ENCODE measurements around the gene IFITM10. TPM values are rescaled to one million over a fixed set of nuclear protein-coding genes. Genes with fewer than 3 reads are reported as not detected.

Gene IFITM10
- total RNA-seq, 1 experiment from 2014 or later: not detected

DNA sequence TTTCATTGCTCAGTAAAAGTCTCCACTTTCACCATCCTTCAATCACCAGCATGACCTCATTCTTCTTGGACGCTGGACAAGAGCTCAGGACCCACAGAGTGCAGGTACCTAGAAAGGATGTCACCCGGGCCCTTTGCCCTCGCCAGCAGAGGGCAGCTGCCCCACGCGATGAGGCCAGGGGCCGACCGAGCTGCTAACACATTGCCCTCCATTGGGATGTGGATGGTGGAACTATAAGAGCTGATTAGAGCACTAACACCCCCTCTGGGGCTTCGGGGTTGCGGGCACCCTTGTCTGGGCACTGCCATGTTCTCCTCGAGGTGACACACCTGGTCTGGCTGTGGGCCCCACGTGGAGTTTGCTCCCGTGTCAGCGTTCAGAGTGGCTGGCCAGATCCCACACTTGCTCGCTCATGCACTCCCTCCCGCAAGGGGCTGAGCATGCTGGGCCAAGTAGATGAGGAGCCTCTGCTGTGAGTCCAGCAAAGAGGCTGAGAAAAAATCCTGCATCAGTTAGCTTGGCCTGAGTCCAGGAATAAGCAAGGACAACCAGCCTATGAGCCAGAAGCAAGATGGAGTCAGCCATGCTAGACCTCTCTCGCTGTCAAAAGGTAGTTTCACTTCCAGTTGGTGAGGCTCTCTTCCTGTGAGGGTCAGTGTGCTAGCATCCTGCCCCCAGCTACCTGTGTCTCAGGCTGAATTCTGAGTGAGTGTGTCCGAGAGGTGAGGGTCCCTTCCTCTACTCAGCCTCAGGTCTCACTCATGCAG lies 43.6 kb downstream of the IFITM10 start:
- no peak for DNase-seq (ENCODE audit: low spot score)
- POLR2A ChIA-PET (ENCODE audit: low non-redundant PET): no interaction called here

DNA sequence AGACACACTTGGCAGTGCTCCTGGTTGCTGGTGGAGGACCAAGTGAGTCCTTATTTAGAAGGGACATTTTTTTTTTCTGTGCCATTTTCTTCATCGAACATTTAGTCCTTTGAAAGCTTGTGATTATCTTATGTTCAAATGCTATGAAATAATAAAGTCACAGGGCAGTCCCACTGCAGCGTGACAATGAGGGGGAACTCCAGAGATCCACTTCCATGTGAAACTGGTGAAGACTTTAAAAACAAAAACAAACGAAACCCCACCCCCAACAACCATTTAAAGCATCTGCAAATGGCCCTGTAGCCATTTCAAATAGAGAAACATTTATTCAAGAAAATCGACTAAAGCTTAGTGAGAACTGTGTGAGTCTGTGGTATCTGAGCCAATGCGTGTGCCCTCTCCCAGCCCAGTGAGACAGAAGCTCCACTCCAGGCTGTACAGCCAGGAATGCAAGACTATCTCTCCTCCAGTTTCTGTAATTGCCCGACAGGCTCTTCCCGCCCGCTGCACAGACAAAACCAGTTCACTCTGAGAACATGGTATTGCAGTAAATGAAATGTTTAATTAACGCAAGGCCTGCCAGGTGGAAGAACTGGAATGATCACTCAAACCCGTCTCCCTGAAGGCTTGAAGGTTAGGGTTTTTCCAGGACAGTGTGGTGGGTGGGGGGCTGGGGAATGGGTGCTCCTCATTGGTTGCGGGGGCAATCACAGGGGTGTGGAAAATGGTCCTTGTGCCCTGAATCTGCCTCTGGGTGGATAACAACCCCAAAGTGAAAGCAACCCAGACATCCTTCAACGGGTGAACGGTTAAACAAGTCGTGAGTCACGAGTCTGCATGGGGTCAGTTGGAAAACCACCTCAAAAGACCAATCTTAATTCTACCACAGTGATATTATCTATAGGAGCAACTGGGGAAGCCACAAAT lies 45.0 kb downstream of the IFITM10 start:
- intact Hi-C loops (cut with micrococcal nuclease; ENCODE audit: unreplicated experiment): no loop called here
- TF ChIP-seq EZH2 (IDR thresholded peaks at IDR 0.05; ENCODE audit: borderline replicate concordance, low read depth, low read length, poor library complexity, severe bottlenecking): no peak
- TF ChIP-seq, protein P1, sequence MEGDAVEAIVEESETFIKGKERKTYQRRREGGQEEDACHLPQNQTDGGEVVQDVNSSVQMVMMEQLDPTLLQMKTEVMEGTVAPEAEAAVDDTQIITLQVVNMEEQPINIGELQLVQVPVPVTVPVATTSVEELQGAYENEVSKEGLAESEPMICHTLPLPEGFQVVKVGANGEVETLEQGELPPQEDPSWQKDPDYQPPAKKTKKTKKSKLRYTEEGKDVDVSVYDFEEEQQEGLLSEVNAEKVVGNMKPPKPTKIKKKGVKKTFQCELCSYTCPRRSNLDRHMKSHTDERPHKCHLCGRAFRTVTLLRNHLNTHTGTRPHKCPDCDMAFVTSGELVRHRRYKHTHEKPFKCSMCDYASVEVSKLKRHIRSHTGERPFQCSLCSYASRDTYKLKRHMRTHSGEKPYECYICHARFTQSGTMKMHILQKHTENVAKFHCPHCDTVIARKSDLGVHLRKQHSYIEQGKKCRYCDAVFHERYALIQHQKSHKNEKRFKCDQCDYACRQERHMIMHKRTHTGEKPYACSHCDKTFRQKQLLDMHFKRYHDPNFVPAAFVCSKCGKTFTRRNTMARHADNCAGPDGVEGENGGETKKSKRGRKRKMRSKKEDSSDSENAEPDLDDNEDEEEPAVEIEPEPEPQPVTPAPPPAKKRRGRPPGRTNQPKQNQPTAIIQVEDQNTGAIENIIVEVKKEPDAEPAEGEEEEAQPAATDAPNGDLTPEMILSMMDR (conservative IDR thresholded peaks at IDR 0.05; ENCODE audit: low read depth, low read length): no peak
- Histone ChIP-seq H3K4me3 (ENCODE audit: low read depth, low read length, poor library complexity, severe bottlenecking) (no peak overlapping the region), H3K4me1 (ENCODE audit: insufficient read depth, low read length, poor library complexity, severe bottlenecking) (peaks cover 6% of the 10 kb centered on the region), H3K27ac (ENCODE audit: low read depth, low read length, poor library complexity, severe bottlenecking) (no peak overlapping the region), H3K9me3 (ENCODE audit: low read depth, low read length, poor library complexity, severe bottlenecking) (no peaks in the 10 kb centered on the region), H3K36me3 (ENCODE audit: insufficient read depth, low read length, poor library complexity, severe bottlenecking) (no peaks in the 10 kb centered on the region), H3K27me3 (replicated peaks; ENCODE audit: insufficient read depth, low read depth, low read length, poor library complexity) (peaks cover 11% of the 10 kb centered on the region)
- no peak for DNase-seq (ENCODE audit: low spot score)
- POLR2A ChIA-PET (ENCODE audit: low non-redundant PET): no interaction called here
- BruUV-seq (replicated peaks): no TSS peak
- CTCF ChIA-PET: interaction anchor here (0.8 to 1.0 kb wide), 2 partner anchors 53 to 445 kb away, joined by 3 to 7 read pairs; no protein-coding TSS in a partner anchor

More for the DNA sequence above, 43.6 kb downstream of the IFITM10 start:
- H3K36me3 ChIP-seq (ENCODE audit: insufficient read depth, low read length, poor library complexity, severe bottlenecking): no peaks in the 10 kb centered on the region
- no peak overlapping the region for H3K27ac ChIP-seq (ENCODE audit: low read depth, low read length, poor library complexity, severe bottlenecking)
- intact Hi-C loops (cut with micrococcal nuclease; ENCODE audit: unreplicated experiment): no loop called here
- no peaks in the 10 kb centered on the region for H3K9me3 ChIP-seq (ENCODE audit: low read depth, low read length, poor library complexity, severe bottlenecking)
- BruUV-seq (replicated peaks): no TSS peak
- peaks cover 6% of the 10 kb centered on the region for H3K4me1 ChIP-seq (ENCODE audit: insufficient read depth, low read length, poor library complexity, severe bottlenecking)
- CTCF ChIA-PET: interaction anchor here (0.6 to 0.7 kb wide), 2 partner anchors 11 to 13 kb away, joined by 3 read pairs; no protein-coding TSS in a partner anchor
- no peak overlapping the region for H3K4me3 ChIP-seq (ENCODE audit: low read depth, low read length, poor library complexity, severe bottlenecking)
- H3K27me3 ChIP-seq (replicated peaks; ENCODE audit: insufficient read depth, low read depth, low read length, poor library complexity): peaks cover 24% of the 10 kb centered on the region
- TF ChIP-seq, protein P1 (conservative IDR thresholded peaks at IDR 0.05; ENCODE audit: low read depth, low read length): 0 out of 2 replicates have a peak, but pooled peaks have one; percentile 13
- TF ChIP-seq EZH2 (IDR thresholded peaks at IDR 0.05; ENCODE audit: borderline replicate concordance, low read depth, low read length, poor library complexity, severe bottlenecking): no peak

DNA sequence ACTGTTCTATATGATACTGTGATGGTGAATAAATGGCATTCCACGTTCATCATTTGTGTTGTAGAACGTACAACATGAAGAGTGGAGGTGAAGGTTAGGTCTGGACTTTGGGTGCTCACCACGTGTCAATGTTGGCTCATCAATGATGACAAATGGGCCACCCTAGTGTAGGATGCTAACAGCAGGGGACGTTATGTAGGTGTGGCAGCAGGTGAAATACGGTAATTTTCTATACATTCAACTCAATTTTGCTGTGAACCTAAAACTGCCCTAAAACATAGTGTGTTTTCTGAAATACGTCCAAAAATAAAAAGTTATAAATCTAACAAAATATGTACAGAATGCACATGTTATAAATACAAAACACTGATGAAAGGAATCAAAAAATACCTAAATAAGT lies 47.2 kb downstream of the IFITM10 start:
- no TSS peak for BruUV-seq (replicated peaks)
- TF ChIP-seq, protein P1 (conservative IDR thresholded peaks at IDR 0.05; ENCODE audit: low read depth, low read length): no peak
- no peak for TF ChIP-seq EZH2 (IDR thresholded peaks at IDR 0.05; ENCODE audit: borderline replicate concordance, low read depth, low read length, poor library complexity, severe bottlenecking)
- ChIA-PET POLR2A (ENCODE audit: low non-redundant PET) (no interaction called here), CTCF (no interaction called here)
- Histone ChIP-seq H3K4me3 (ENCODE audit: low read depth, low read length, poor library complexity, severe bottlenecking) (no peak overlapping the region), H3K27me3 (replicated peaks; ENCODE audit: insufficient read depth, low read depth, low read length, poor library complexity) (no peaks in the 10 kb centered on the region), H3K36me3 (ENCODE audit: insufficient read depth, low read length, poor library complexity, severe bottlenecking) (no peaks in the 10 kb centered on the region), H3K4me1 (ENCODE audit: insufficient read depth, low read length, poor library complexity, severe bottlenecking) (peaks cover 6% of the 10 kb centered on the region), H3K9me3 (ENCODE audit: low read depth, low read length, poor library complexity, severe bottlenecking) (no peaks in the 10 kb centered on the region), H3K27ac (ENCODE audit: low read depth, low read length, poor library complexity, severe bottlenecking) (no peak overlapping the region)
- intact Hi-C loops (cut with micrococcal nuclease; ENCODE audit: unreplicated experiment): no loop called here
- DNase-seq (ENCODE audit: low spot score): no peak

Measured in A673 (cell line).